GM10248 (cell line): ENCODE measurements around the gene ACSS1.

ENCODE experiments used
- CTCF ChIA-PET: fragments of 300-600 bp; sonication (Branson Sonifier 250); formaldehyde crosslinking; extraction: SDS; loops from one replicate; lab custom pipeline; 2021; ENCODE audit warnings: antibody characterized with exemption; lab: Yijun Ruan, JAX
- POLR2A ChIA-PET: fragments of 350-650 bp; sonication (Branson Sonifier 250); formaldehyde crosslinking; extraction: SDS; loops from one replicate; lab custom pipeline; 2020; ENCODE audit warnings: antibody characterized with exemption; lab: Yijun Ruan, JAX
- DNase-seq: peaks from one replicate; pipeline ENCODE4 v3.0.0; 2012; ENCODE audit errors: extremely low spot score
- CTCF ChIP-seq: IDR thresholded peaks from 2 replicates; pipeline ENCODE4 v1.5.1; 2012; ENCODE audit warnings: mild to moderate bottlenecking, low read depth; ENCODE audit errors: extremely low read depth, missing control alignments, control extremely low read depth

Gene ACSS1

GRCh38 chr20:24964506-24964840 lies 93.5 kb downstream of the ACSS1 start:
- POLR2A ChIA-PET, result no interaction called here
- no peak for DNase-seq
- CTCF ChIA-PET, result interaction anchor here (0.8 to 1.9 kb wide), 8 partner anchors 9 to 176 kb away, joined by 3 to 7 read pairs (median 4); no protein-coding TSS in a partner anchor
- TF ChIP-seq CTCF, result no peak

GRCh38 chr20:24963672-24964505 lies 94.0 kb downstream of the ACSS1 start:
- POLR2A ChIA-PET, result no interaction called here
- no peak for TF ChIP-seq CTCF
- CTCF ChIA-PET, result interaction anchor here (1.0 to 1.9 kb wide), 6 partner anchors 8 to 176 kb away, joined by 3 to 7 read pairs (median 4); no protein-coding TSS in a partner anchor
- DNase-seq, result no peak

GRCh38 chr20:24962510-24962909 lies 95.4 kb downstream of the ACSS1 start:
- POLR2A ChIA-PET, result no interaction called here
- no peak for TF ChIP-seq CTCF
- CTCF ChIA-PET, result interaction anchor here (0.9 to 1.9 kb wide), 2 partner anchors 13 to 31 kb away, joined by 3 to 7 read pairs; no protein-coding TSS in a partner anchor
- no peak for DNase-seq

GRCh38 chr20:24962182-24962492 lies 95.8 kb downstream of the ACSS1 start:
- TF ChIP-seq CTCF, result no peak
- ChIA-PET CTCF (interaction anchor here (0.9 kb wide), 1 partner anchor 12 kb away, joined by 3 read pairs; no protein-coding TSS in a partner anchor), POLR2A (no interaction called here)
- no peak for DNase-seq

GRCh38 chr20:24961384-24962181 lies 96.4 kb downstream of the ACSS1 start:
- ChIA-PET CTCF (interaction anchor here (0.9 to 1.2 kb wide), 3 partner anchors 12 to 17 kb away, joined by 3 to 4 read pairs (median 3); no protein-coding TSS in a partner anchor), POLR2A (no interaction called here)
- no peak for TF ChIP-seq CTCF
- no peak for DNase-seq

GRCh38 chr20:24960861-24961260 lies 97.1 kb downstream of the ACSS1 start:
- no peak for DNase-seq
- no peak for TF ChIP-seq CTCF
- ChIA-PET CTCF (interaction anchor here (0.9 to 1.2 kb wide), 2 partner anchors 13 to 18 kb away, joined by 3 to 4 read pairs; no protein-coding TSS in a partner anchor), POLR2A (no interaction called here)
